Measurements from ENCODE around the gene KBTBD2.

DNA sequence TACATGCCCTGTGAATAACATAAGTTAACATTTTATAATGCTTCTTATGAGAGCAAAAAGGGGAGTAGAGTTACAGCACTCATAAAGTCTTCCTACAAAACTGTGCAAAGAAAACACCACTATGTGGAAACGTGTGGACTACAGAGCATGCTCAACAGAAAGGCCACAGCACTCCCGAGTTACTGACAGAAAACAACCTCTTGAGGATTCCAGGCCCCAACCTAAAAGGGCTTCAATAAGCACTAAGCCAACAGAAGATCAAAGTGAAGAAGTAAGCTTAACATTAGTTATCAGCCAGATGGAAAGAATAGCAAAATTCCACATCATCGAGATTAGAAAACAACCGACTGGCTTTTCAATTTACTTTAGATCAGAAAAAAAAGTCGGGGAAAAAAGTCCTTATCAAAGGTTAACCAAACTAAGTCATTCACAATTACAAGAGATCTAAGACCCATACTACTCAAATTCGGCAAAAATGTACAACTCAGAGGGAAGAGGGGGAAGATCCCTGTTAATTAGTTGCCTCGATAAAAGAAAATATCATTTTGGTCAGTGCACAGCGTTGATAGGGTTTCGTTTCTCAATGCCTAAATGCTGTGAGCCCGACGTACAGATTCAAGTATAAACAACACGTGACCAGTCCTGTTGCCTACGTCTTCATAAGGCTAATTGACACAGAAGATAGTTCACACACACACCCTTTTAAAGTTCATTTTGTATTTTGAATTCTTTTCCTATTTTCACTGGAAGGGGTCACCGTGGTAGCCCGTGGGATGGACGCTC is 1.4 kb downstream of the KBTBD2 start:
- TF ChIP-seq, protein P1, sequence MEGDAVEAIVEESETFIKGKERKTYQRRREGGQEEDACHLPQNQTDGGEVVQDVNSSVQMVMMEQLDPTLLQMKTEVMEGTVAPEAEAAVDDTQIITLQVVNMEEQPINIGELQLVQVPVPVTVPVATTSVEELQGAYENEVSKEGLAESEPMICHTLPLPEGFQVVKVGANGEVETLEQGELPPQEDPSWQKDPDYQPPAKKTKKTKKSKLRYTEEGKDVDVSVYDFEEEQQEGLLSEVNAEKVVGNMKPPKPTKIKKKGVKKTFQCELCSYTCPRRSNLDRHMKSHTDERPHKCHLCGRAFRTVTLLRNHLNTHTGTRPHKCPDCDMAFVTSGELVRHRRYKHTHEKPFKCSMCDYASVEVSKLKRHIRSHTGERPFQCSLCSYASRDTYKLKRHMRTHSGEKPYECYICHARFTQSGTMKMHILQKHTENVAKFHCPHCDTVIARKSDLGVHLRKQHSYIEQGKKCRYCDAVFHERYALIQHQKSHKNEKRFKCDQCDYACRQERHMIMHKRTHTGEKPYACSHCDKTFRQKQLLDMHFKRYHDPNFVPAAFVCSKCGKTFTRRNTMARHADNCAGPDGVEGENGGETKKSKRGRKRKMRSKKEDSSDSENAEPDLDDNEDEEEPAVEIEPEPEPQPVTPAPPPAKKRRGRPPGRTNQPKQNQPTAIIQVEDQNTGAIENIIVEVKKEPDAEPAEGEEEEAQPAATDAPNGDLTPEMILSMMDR (IDR thresholded peaks at IDR 0.05), result no peak
- TF ChIP-seq POLR2A (IDR thresholded peaks at IDR 0.05), result peak in 1 of 2 donors; percentile 73

All from uterus (tissue), 2 donors.